ENCODE measurements around the gene GPN1. TPM values are rescaled to one million over a fixed set of nuclear protein-coding genes. Genes with fewer than 3 reads are reported as not detected.
"Not testable (repeated sequence)": the region's sequence is repeated elsewhere in the genome, so short reads cannot be mapped to it uniquely, and the experiment has no call there.

GPN1 gene
- total RNA-seq, 4 donors from 2014 or later: 21.0 to 30.0 (median 25.0) TPM

GRCh38 chr2:27627963-27628766, 685 bp upstream of the GPN1 start:
- Histone ChIP-seq H3K27ac (peak overlapping the region; percentile 77 to 84 (median 81)), H3K9me3 (no peaks in the 10 kb centered on the region), H3K27me3 (no peaks in the 10 kb centered on the region), H3K36me3 (peaks cover 0 to 37% of the 10 kb centered on the region in 2 donors), H3K4me3 (peak overlapping the region; percentile 67 to 90 (median 87)), H3K4me1 (peaks cover 17 to 27% of the 10 kb centered on the region in 2 donors)
- in situ Hi-C loops (cut with MboI; ENCODE audit: low sequenced_read_pairs in 4 of 4) (loop anchor here in 1 of 4 donors (25.0 kb wide), 1 partner anchor 166 kb away; no protein-coding TSS in a partner anchor), intact Hi-C loops (cut with DNase I; ENCODE audit: low total_unique reads) (loop anchor here (5.0 kb wide), 1 partner anchor 141 kb away; the partner anchor contains the start of gene IFT172)
- TF ChIP-seq CTCF (IDR thresholded peaks at IDR 0.05 in 4 of 5, conservative IDR thresholded peaks at IDR 0.05 in 1 of 5) (no peak), POLR2A (IDR thresholded peaks at IDR 0.05) (no peak)
- DNase-seq: peak in 1 of 2 donors; percentile 16
- peak; percentile 42 to 53 for ATAC-seq

- not testable (repeated sequence) for H3K4me3 ChIP-seq
Measured at GRCh38 chr2:27630257-27630656, 1.4 kb downstream of the GPN1 start.

GRCh38 chr2:27634291-27634690, 5.4 kb downstream of the GPN1 start:
- no peak overlapping the region for H3K27ac ChIP-seq
- no peak for ATAC-seq
- intact Hi-C loops (cut with DNase I; ENCODE audit: low total_unique reads): no loop called here
- H3K36me3 ChIP-seq: peaks cover 2 to 88% of the 10 kb centered on the region in 2 donors
- no peaks in the 10 kb centered on the region for H3K9me3 ChIP-seq
- in situ Hi-C loops (cut with MboI; ENCODE audit: low sequenced_read_pairs in 4 of 4): loop anchor here in 1 of 4 donors (25.0 kb wide), 1 partner anchor 172 kb away; no protein-coding TSS in a partner anchor
- TF ChIP-seq CTCF (IDR thresholded peaks at IDR 0.05 in 4 of 5, conservative IDR thresholded peaks at IDR 0.05 in 1 of 5) (no peak), POLR2A (IDR thresholded peaks at IDR 0.05) (no peak)
- peaks cover 8 to 9% of the 10 kb centered on the region in 2 donors for H3K4me1 ChIP-seq
- H3K27me3 ChIP-seq: no peaks in the 10 kb centered on the region
- no peak for DNase-seq
- no peak overlapping the region for H3K4me3 ChIP-seq

More at GRCh38 chr2:27630257-27630656, 1.4 kb downstream of the GPN1 start:
- H3K27ac ChIP-seq; H3K9me3 ChIP-seq; ATAC-seq; intact Hi-C loops (cut with DNase I; ENCODE audit: low total_unique reads); H3K27me3 ChIP-seq; DNase-seq: not testable (repeated sequence)
- Histone ChIP-seq H3K4me1 (peaks cover 17 to 27% of the 10 kb centered on the region in 2 donors), H3K36me3 (peaks cover 0 to 47% of the 10 kb centered on the region in 2 donors)
- in situ Hi-C loops (cut with MboI; ENCODE audit: low sequenced_read_pairs in 4 of 4): loop anchor here in 1 of 4 donors (25.0 kb wide), 1 partner anchor 168 kb away; no protein-coding TSS in a partner anchor

- Histone ChIP-seq H3K27ac (no peak overlapping the region), H3K36me3 (peaks cover 2 to 98% of the 10 kb centered on the region in 2 donors), H3K4me3 (no peak overlapping the region), H3K4me1 (no peaks in the 10 kb centered on the region), H3K9me3 (no peaks in the 10 kb centered on the region), H3K27me3 (no peaks in the 10 kb centered on the region)
- intact Hi-C loops (cut with DNase I; ENCODE audit: low total_unique reads) (no loop called here), in situ Hi-C loops (cut with MboI; ENCODE audit: low sequenced_read_pairs in 4 of 4) (loop anchor here in 1 of 4 donors (25.0 kb wide), 1 partner anchor 174 kb away; no protein-coding TSS in a partner anchor)
- ATAC-seq: no peak
- no peak for DNase-seq
- no peak for TF ChIP-seq POLR2A (IDR thresholded peaks at IDR 0.05)
- TF ChIP-seq CTCF (IDR thresholded peaks at IDR 0.05 in 4 of 5, conservative IDR thresholded peaks at IDR 0.05 in 1 of 5): no peak
Measured at GRCh38 chr2:27636766-27637165, 7.9 kb downstream of the GPN1 start.

GRCh38 chr2:27638037-27638637, 9.3 kb downstream of the GPN1 start:
- TF ChIP-seq POLR2A (IDR thresholded peaks at IDR 0.05): no peak
- no peak for TF ChIP-seq CTCF (IDR thresholded peaks at IDR 0.05 in 4 of 5, conservative IDR thresholded peaks at IDR 0.05 in 1 of 5)
- peaks cover 2 to 96% of the 10 kb centered on the region in 2 donors for H3K36me3 ChIP-seq
- no peak for ATAC-seq
- intact Hi-C loops (cut with DNase I; ENCODE audit: low total_unique reads) (no loop called here), in situ Hi-C loops (cut with MboI; ENCODE audit: low sequenced_read_pairs in 4 of 4) (loop anchor here in 1 of 4 donors (25.0 kb wide), 1 partner anchor 176 kb away; no protein-coding TSS in a partner anchor)
- no peak for DNase-seq
- no peaks in the 10 kb centered on the region for H3K27me3 ChIP-seq
- no peak overlapping the region for H3K27ac ChIP-seq
- no peaks in the 10 kb centered on the region for H3K4me1 ChIP-seq
- no peaks in the 10 kb centered on the region for H3K9me3 ChIP-seq
- no peak overlapping the region for H3K4me3 ChIP-seq

All from gastrocnemius medialis (tissue), 4 donors.